IPS-15b (cell line): ENCODE results near the gene NAA50.

Source experiments
- H3K27me3 ChIP-seq: one replicate; pipeline ENCODE4 v1.6.1; 2013; ENCODE audit warnings: low read length; ENCODE audit not compliant: control insufficient read depth, insufficient read depth
- H3K36me3 ChIP-seq: one replicate; pipeline ENCODE4 v1.6.1; 2013; ENCODE audit warnings: low read length; ENCODE audit not compliant: control insufficient read depth, insufficient read depth
- H3K4me1 ChIP-seq: one replicate; pipeline ENCODE4 v1.6.1; 2013; ENCODE audit warnings: mild to moderate bottlenecking, low read length; ENCODE audit not compliant: control insufficient read depth, insufficient read depth
- H3K4me3 ChIP-seq: one replicate; pipeline ENCODE4 v1.5.1; 2013; ENCODE audit warnings: low read depth, low read length
- H3K9ac ChIP-seq: one replicate; pipeline ENCODE4 v1.6.1; 2013; ENCODE audit warnings: low read depth, mild to moderate bottlenecking, low read length
- H3K9me3 ChIP-seq: one replicate; pipeline ENCODE4 v1.6.1; 2013; ENCODE audit warnings: mild to moderate bottlenecking, low read length; ENCODE audit not compliant: control insufficient read depth, insufficient read depth

NAA50 gene

DNA sequence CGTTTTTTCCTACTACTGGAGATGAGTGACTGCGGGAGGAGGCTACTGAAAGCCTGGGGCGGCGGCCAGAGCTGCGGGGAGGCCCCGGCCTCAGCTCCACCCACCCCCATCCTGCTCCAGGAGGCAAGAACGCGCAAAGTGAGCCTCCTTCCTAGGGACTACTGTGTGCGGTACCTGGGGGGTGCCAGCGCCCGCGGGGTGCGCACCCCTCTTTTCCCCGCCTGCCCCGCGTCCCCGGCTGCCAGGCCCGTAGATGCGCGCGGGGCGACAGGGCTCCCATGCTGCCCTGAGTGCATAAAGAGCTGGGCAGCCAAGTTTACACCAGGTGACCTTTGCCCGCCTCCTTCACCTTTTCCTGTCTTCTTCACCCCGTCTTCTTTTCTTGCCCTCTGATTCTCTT, 47.1 kb downstream of the NAA50 start:
- peaks cover 8% of the 10 kb centered on the region for H3K4me1 ChIP-seq
- peak overlapping the region; percentile 47 for H3K9ac ChIP-seq
- no peaks in the 10 kb centered on the region for H3K27me3 ChIP-seq
- H3K9me3 ChIP-seq = no peaks in the 10 kb centered on the region
- H3K36me3 ChIP-seq = no peaks in the 10 kb centered on the region
- peak overlapping the region; percentile 46 for H3K4me3 ChIP-seq

DNA sequence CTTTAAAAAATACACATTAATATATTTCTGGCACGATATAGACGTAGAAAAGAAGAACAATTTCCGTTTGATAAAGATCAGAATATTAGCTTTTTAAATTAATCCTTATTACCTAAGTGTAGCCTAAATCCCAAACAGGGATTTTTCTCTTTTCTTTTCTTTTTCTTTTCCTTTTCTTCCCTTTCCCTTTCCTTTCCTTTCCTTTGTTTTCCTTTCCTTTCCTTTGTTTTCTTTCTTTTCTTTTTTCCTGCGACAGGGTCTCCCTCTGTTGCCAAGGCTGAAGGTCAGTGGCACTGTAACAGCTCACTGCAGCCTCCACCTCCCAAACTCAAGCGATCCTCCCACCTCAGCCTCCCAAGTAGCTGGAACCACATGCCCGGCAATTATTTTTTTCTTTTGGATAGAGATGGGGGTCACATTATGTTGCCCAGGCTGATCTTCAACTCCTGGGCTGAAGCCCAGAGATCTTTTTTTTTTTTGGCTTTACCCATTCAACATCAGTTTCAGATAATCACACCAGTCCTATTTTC, 47.8 kb downstream of the NAA50 start:
- H3K27me3 ChIP-seq = no peaks in the 10 kb centered on the region
- peaks cover 8% of the 10 kb centered on the region for H3K4me1 ChIP-seq
- H3K9me3 ChIP-seq = no peaks in the 10 kb centered on the region
- no peak overlapping the region for H3K9ac ChIP-seq
- H3K4me3 ChIP-seq = peak overlapping the region; percentile 16
- H3K36me3 ChIP-seq = no peaks in the 10 kb centered on the region

DNA sequence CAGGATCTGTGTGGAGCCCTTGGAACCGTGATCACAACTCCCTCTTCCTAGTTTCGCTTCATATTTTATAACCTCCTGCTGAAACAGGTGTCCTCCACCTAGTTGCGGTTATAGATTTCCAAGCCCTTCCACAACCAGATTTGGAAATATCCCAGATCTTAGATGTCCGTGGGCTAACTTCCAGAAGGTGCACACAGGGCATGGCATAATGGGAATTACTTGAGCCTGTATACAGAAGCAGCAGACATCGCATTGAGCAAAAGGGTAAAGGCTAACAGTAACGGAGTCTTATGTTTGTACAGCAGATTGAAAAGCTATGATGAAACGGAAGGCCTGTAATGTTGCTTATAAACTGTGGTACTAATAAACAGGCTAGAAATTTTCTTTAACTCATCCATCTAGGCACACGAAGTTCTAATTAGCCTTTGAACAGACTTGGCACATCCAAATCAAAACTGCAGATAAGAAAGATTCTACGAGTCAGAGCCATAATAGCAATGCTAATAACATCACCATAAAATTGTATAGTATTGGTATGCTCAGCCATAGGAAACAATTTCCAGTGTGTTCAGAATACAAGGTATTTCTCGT, 48.5 kb downstream of the NAA50 start:
- Histone ChIP-seq H3K27me3 (no peaks in the 10 kb centered on the region), H3K4me3 (peak overlapping the region; percentile 98), H3K9me3 (no peaks in the 10 kb centered on the region), H3K9ac (peak overlapping the region; percentile 74), H3K4me1 (peaks cover 8% of the 10 kb centered on the region), H3K36me3 (no peaks in the 10 kb centered on the region)

DNA sequence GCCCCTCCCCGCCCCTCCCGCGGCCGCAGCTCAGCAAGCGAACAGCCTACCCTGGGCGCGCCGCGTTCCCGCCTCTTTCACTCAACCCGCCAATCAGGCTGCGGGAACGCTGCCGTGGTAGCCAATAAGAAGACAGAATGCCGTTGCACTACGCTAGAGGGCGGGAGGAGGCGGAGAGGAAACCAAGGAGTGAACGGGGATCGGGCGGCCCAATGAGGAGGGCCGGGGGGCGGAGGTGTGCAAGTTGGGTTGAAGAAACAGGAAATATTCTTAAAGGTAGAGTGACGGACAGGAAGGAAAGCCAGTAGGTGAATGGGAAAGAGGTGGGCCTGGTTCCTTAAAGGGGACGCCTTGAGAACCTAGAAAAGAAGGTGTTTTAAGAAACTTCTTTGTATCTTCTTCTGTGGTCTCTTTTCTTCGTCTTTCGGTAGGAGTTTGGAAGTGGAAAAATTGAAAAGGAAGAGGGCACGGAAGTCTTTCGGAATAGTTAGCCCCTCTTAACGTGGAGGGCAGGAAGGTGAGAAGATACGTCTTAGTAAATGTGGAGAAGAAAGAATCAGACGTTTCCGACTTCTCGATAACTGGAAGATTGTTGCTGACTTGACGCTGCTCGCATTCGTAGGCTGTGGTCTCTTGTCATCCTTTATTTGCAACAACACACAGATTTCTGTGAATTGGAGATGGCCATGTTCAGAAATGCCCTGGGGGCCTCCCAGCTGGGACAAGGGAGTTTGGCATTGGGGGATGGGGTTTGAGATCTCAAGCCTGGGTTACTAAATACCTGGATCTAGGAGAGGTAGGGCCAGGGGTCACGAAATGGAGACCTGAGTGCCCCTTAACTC, 49.2 kb downstream of the NAA50 start:
- H3K36me3 ChIP-seq = no peaks in the 10 kb centered on the region
- H3K9me3 ChIP-seq = no peaks in the 10 kb centered on the region
- H3K27me3 ChIP-seq = no peaks in the 10 kb centered on the region
- peak overlapping the region; percentile 74 for H3K9ac ChIP-seq
- peaks cover 8% of the 10 kb centered on the region for H3K4me1 ChIP-seq
- peak overlapping the region; percentile 98 for H3K4me3 ChIP-seq

DNA sequence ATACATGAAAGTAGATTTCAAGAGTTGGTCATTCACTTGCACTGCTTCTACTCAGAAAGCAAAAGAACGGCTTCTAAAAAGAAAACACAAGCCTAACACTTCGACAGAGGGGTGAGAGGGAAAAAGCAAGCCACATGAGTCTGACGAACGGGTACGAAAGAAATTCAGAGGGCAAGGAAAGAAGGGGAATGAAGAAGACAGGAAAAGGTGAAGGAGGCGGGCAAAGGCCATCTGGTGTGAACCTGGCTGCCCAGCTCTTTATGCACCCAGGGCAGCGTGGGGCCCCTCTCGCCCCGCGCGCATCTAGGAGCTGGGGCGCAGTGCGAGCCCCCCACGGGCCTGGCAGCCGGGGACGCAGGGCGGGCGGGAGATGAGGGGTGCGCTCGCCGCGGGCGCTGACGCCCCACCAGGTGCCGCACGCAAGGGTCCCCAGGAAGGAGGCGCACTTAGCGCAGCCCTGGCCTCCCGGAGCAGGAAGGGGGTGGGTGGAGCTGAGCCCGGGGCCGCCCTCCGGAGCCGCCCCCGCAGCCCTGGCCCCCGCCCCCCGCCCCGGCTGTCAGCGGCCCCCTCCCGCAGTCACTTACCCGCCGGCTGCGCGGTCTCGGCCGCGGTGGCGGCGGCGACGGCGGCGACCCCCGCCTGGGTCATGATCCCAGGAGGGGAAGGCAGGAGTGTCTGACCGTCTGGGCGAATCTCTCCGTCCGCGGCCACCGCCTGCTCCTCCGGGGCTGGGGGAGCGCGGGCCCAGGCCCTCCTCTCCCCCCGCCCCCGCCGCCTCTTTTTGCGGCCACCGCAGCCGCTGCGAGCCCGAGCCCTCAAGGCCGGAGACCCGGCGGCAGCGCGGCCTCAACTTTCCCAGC, 50.0 kb downstream of the NAA50 start, which contains the start of gene USF3:
USF3 (minus strand) TSS at position 857 of the 860 bp plus-strand sequence. CDS start 21,764 bp downstream, outside the sequence.
- no peaks in the 10 kb centered on the region for H3K27me3 ChIP-seq
- H3K36me3 ChIP-seq = no peaks in the 10 kb centered on the region
- H3K4me1 ChIP-seq = peaks cover 13% of the 10 kb centered on the region
- peak within 1 kb of the TSS; percentile 82 for H3K9ac ChIP-seq
- peak within 1 kb of the TSS; percentile 98 for H3K4me3 ChIP-seq
- H3K9me3 ChIP-seq = no peaks in the 10 kb centered on the region

DNA sequence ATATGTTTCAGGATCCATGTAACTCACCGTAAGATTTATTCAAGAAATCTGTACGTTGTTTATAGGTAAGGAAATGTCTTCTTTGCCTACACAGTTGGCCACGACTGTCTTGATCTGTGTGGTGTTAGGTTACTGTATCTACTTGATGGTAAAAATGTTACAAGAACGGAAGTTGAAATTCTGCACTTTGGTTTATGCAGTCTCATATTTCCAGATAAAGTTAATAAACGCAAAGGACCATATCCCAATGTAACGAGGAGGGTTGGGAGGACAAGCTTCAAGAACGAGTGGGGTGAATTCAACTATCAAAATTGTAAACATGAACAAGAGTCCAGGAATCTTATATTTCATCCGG, 50.6 kb downstream of the NAA50 start:
- H3K4me1 ChIP-seq = peaks cover 14% of the 10 kb centered on the region
- H3K9me3 ChIP-seq = no peaks in the 10 kb centered on the region
- peak overlapping the region; percentile 82 for H3K9ac ChIP-seq
- H3K4me3 ChIP-seq = peak overlapping the region; percentile 82
- H3K27me3 ChIP-seq = no peaks in the 10 kb centered on the region
- no peaks in the 10 kb centered on the region for H3K36me3 ChIP-seq

DNA sequence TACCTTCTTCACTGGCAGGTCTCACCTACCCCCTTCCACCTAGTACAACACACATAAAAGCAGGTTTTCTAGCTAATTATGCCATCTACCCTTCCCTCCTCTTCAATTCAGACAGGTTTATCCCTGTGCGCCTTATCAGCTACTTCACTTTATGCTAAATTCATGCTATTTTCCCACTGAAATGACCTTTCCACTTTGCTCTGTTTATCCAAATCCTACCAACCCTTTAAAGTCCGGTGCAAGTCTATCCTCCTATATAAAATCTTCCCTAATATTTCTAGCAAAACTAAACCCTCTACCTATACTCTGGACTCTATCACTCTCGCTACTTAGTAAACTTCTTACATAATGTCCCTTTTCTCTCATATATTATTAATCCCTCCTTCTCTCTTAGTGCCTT, 55.6 kb downstream of the NAA50 start:
- no peaks in the 10 kb centered on the region for H3K9me3 ChIP-seq
- H3K4me1 ChIP-seq = peaks cover 16% of the 10 kb centered on the region
- no peak overlapping the region for H3K4me3 ChIP-seq
- H3K27me3 ChIP-seq = no peaks in the 10 kb centered on the region
- no peak overlapping the region for H3K9ac ChIP-seq
- no peaks in the 10 kb centered on the region for H3K36me3 ChIP-seq

DNA sequence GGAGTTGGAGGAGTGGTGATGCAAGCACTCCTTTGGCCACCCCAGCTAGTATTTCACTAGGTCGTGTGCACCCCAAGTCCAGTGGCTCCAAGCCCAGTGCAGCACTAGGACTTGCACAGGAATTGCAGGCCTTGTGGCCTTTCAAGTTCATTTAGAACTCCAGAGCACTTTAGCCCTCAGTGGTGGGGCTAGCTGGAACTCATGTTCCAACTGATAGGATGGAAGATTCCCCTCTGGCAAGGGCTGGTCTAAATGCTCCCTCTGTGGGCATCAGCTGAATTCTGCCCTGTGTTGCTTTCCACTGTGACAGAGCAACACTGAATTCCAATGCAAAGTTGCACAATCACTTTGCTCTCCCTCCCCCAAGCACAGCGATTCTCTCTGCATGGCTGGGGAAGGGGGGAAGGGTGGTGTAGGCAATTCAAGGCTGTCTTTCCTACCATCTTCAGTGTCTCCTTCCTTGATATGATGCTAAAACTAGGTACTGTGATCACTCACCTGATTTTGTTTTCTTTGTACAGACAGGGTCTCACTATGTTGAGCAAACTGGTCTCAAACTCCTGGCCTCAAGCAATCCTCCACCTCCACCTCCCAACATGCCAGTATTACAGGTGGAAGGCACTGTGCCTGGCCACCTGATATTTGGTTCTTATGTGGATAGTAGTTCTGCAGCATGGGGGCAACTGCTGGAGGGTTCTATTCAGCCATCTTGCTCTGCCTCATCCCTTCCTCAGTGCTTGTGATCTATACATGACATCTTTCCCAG, 59.9 kb downstream of the NAA50 start:
- Histone ChIP-seq H3K36me3 (no peaks in the 10 kb centered on the region), H3K9me3 (no peaks in the 10 kb centered on the region), H3K4me1 (peaks cover 13% of the 10 kb centered on the region), H3K27me3 (no peaks in the 10 kb centered on the region), H3K4me3 (no peak overlapping the region), H3K9ac (no peak overlapping the region)

DNA sequence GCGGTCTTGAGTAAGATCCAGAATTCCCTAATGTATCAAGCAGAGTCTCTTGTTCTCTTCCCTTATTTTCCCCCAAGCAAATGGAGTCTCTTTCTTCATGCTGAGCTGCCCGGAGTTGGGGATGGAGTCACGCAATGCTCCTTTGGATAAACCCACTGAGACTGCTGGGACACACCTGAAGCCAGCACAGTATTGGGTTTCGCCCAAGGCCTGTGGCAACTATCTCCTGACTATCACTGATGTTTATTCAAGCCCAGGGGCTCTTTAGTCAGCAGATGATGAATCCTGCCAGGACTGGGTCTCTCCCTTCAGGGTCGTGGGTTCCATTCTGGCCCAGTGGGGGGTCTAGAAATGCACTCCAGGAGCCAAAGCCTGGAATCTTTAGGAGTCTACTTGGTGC, 60.9 kb downstream of the NAA50 start:
- H3K27me3 ChIP-seq = no peaks in the 10 kb centered on the region
- no peaks in the 10 kb centered on the region for H3K36me3 ChIP-seq
- peaks cover 12% of the 10 kb centered on the region for H3K4me1 ChIP-seq
- H3K9me3 ChIP-seq = no peaks in the 10 kb centered on the region
- no peak overlapping the region for H3K4me3 ChIP-seq
- H3K9ac ChIP-seq = no peak overlapping the region

DNA sequence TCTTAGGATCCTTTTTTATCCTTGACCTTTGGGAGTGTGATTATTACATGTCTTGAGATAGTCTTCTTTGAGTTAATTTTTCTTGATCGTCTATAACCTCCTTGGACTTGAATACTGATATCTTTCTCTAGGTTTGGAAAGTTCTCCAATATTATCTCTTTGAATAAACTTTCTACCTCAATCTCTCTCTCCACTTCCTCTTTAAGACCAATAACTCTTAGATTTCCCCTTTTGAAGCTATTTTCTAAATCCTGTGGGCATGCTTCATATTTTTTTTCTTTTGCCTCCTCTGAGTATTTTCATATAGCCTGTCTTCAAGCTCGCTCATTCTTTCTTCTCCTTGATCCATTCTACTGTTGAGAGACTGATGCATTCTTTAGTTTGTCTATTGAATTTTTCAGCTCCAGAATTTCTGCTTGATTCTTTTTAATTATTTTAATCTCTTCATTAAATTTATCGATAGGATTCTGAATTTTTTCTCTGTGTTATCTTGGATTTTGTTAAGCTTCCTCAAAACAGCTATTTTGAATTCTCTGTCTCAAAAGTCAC, 61.7 kb downstream of the NAA50 start:
- no peaks in the 10 kb centered on the region for H3K9me3 ChIP-seq
- H3K4me3 ChIP-seq = no peak overlapping the region
- H3K9ac ChIP-seq = no peak overlapping the region
- H3K27me3 ChIP-seq = no peaks in the 10 kb centered on the region
- no peaks in the 10 kb centered on the region for H3K36me3 ChIP-seq
- peaks cover 12% of the 10 kb centered on the region for H3K4me1 ChIP-seq

DNA sequence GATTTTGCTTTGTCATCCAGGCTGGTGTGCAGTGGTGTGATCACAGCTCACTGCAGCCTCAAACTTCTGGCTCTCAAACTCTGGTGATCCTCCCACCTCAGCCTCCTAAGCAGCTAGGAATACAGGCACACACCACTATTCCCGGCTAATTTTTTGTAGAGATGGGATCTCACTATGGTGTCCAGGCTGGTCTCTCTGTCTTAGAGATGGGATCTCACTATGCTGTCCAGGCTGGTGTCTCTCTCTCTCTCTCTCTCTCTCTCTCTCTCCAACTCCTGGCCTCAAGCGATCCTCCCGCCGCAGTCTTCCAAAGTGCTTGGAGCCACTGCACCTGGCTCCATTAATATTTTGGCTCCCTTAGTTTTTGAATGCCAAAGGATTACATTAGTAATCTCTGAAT, 67.3 kb downstream of the NAA50 start:
- no peaks in the 10 kb centered on the region for H3K9me3 ChIP-seq
- peaks cover 8% of the 10 kb centered on the region for H3K4me1 ChIP-seq
- H3K9ac ChIP-seq = no peak overlapping the region
- H3K4me3 ChIP-seq = no peak overlapping the region
- no peaks in the 10 kb centered on the region for H3K27me3 ChIP-seq
- H3K36me3 ChIP-seq = no peaks in the 10 kb centered on the region
